Esophagus squamous epithelium (tissue), 5 donors: ENCODE results near the gene DRAP1. TPM values are rescaled to one million over a fixed set of nuclear protein-coding genes. Genes with fewer than 3 reads are reported as not detected.
"Not testable (repeated sequence)": the region's sequence is repeated elsewhere in the genome, so short reads cannot be mapped to it uniquely, and the experiment has no call there.

Experiments used
- DNase-seq: peaks from one replicate; lab custom pipeline; 2025; lab: John Stamatoyannopoulos, UW
- H3K27ac ChIP-seq, 4 donors: fragments of 200-600 bp; sonication (generic); one replicate each; pipeline ENCODE4 v1.5.1; 2016 to 2019; ENCODE audit warnings: mild to moderate bottlenecking in 1 of 4
- H3K27me3 ChIP-seq, 4 donors: fragments of 200-600 bp; sonication (generic); 1 replicate in 3 of 4; 2 replicates in 1 of 4; pipeline versions ENCODE4 v1.5.1 to v1.6.0; 2017 to 2021; ENCODE audit warnings: antibody characterized with exemption in 1 of 4
- H3K36me3 ChIP-seq, 3 donors: fragments of 200-600 bp; sonication (generic); one replicate each; pipeline ENCODE4 v1.5.1; 2016 to 2019
- H3K4me1 ChIP-seq, 3 donors: fragments of 200-600 bp; sonication (generic); one replicate each; pipeline ENCODE4 v1.5.1; 2017 to 2019
- H3K4me3 ChIP-seq, 4 donors: fragments of 200-600 bp; sonication (generic); 1 replicate in 3 of 4; 2 replicates in 1 of 4; pipeline ENCODE4 v1.5.1; 2016 to 2019; ENCODE audit warnings: mild to moderate bottlenecking in 2 of 4, moderate library complexity in 1 of 4
- H3K9me3 ChIP-seq, 3 donors: fragments of 200-600 bp; sonication (generic); one replicate each; pipeline ENCODE4 v1.5.1; 2016 to 2019
- POLR2A ChIP-seq, 4 donors: fragments of 450-650 bp; IDR thresholded peaks; one replicate each; pipeline ENCODE4 v1.6.1; 2017; ENCODE audit warnings: antibody characterized with exemption in 4 of 4, mild to moderate bottlenecking in 4 of 4, moderate library complexity in 3 of 4
- whole genome bisulfite sequencing, 2 donors: methylation state at CpG; one replicate each; pipeline ENCODE4 v1.1.5; 2018; 5-methylcytosine and 5-hydroxymethylcytosine counted together
- intact Hi-C: fragments of 100-400 bp; cut with DNase I; formaldehyde crosslinking; loops from one replicate; pipeline ENCODE4 v1.15.0; 2022
- total RNA-seq, 4 donors: library from RNA; depleted of rRNA; stranded (reverse); fragments of >200 nt; gene quantifications; one replicate each; pipeline ENCODE4 v1.1.0, GENCODE V29; 2016
- TF ChIP-seq, protein P1 (sequence below), 6 experiments: fragments of 450-650 bp in 4 of 6; fragments of 200-600 bp in 2 of 6; sonication (generic) in 2 of 6; IDR thresholded peaks; one replicate each; pipeline ENCODE4 v1.5.1; 2016 to 2019; ENCODE audit warnings: antibody characterized with exemption in 6 of 6, mild to moderate bottlenecking in 4 of 6, moderate library complexity in 4 of 6
- donor health status: DM: yes; HTN: yes; CAD: no.

Gene DRAP1
- total RNA-seq, 4 donors from 2014 or later, result 69.6 to 138 (median 76.8) TPM

DNA sequence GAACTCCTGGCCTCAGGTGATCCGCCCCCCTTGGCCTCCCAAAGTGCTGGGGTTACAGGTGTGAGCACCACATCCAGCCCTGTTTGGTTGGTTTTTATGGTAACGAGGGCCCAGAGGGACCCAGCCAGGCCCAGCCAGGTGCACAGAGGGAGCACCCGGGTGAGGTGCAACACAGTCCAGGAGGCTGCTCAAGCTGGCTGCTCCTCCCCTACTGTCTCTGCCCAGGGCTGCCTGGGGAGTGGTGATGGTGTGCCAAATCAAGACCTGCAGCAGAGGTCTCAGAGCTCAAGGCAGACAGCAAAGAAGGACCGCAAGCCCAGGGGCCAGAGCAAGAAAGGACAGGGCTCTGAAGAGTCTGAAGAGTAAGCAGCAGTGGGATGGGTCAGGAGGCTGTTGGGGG is 27.4 kb downstream of the DRAP1 start:
- Histone ChIP-seq H3K27me3 (peaks cover 0 to 16% (median 0%) of the 10 kb centered on the region in 4 donors), H3K36me3 (no peaks in the 10 kb centered on the region), H3K9me3 (no peaks in the 10 kb centered on the region), H3K4me3 (no peak overlapping the region), H3K4me1 (peaks cover 0 to 8% (median 0%) of the 10 kb centered on the region in 3 donors), H3K27ac (no peak overlapping the region)
- DNase-seq, result no peak
- intact Hi-C loops, result no loop called here
- WGBS, 2 donors, result 75% methylated on average over 2 of the region's 4 CpGs
- TF ChIP-seq, protein P1, sequence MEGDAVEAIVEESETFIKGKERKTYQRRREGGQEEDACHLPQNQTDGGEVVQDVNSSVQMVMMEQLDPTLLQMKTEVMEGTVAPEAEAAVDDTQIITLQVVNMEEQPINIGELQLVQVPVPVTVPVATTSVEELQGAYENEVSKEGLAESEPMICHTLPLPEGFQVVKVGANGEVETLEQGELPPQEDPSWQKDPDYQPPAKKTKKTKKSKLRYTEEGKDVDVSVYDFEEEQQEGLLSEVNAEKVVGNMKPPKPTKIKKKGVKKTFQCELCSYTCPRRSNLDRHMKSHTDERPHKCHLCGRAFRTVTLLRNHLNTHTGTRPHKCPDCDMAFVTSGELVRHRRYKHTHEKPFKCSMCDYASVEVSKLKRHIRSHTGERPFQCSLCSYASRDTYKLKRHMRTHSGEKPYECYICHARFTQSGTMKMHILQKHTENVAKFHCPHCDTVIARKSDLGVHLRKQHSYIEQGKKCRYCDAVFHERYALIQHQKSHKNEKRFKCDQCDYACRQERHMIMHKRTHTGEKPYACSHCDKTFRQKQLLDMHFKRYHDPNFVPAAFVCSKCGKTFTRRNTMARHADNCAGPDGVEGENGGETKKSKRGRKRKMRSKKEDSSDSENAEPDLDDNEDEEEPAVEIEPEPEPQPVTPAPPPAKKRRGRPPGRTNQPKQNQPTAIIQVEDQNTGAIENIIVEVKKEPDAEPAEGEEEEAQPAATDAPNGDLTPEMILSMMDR (IDR thresholded peaks at IDR 0.05), result no peak
- no peak for TF ChIP-seq POLR2A (IDR thresholded peaks at IDR 0.05)

DNA sequence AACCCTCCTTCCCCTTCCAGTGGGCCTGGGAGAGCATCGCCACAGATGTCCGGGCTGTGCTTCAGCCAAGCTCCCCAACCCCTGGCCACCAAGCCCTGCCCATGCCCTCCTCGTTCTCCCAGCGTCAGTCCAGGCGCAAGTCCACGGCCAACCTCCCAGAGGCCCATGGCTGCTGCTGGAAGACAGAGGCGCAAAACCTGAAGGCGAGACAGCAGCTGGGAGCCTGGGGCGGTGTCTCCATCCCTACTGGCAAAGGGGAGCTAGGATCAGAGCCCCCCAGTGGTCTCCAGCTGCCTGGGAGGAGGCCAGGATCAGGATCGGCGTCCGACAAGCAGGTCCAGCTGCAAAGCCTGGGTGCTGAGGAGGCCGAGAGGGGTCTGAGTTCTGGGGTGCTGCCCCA is 27.9 kb downstream of the DRAP1 start:
- peaks cover 0 to 8% (median 0%) of the 10 kb centered on the region in 3 donors for H3K4me1 ChIP-seq
- 50 to 59% methylated on average over 4 to 7 of the region's 13 CpGs for WGBS, 2 donors
- H3K36me3 ChIP-seq, result no peaks in the 10 kb centered on the region
- TF ChIP-seq, protein P1 (IDR thresholded peaks at IDR 0.05), result no peak
- TF ChIP-seq POLR2A (IDR thresholded peaks at IDR 0.05), result no peak
- no peak for DNase-seq
- H3K27me3 ChIP-seq, result peaks cover 0 to 14% (median 0%) of the 10 kb centered on the region in 4 donors
- intact Hi-C loops, result no loop called here
- H3K9me3 ChIP-seq, result no peaks in the 10 kb centered on the region
- H3K27ac ChIP-seq, result no peak overlapping the region
- H3K4me3 ChIP-seq, result no peak overlapping the region

DNA sequence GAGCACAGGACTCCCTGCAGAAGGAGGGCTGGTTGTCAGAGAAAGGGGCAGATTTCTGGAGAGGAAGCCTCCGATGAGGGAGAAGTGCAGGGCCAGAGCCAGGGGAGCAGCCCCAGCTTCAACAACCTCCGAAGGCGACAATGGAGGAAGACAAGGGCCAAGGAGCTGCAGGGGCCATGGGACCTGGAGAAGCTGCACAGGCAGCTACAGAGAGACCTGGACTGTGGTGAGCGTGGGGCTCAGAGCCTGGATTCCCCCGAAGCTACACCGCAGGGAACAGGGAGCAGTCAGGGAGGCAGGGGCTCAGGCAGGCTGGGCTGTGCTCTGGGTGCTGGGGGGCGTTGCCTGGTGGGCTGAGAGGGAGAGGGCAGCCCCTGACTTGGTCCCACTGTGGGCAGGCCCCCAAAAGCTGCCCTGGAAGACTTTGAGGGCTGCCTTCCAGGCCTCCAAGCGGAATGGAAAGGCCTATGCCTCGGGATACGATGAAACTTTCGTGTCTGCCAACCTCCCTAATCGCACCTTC is 28.4 kb downstream of the DRAP1 start:
- Histone ChIP-seq H3K4me1 (peaks cover 0 to 10% (median 0%) of the 10 kb centered on the region in 3 donors), H3K27ac (no peak overlapping the region), H3K4me3 (no peak overlapping the region), H3K9me3 (no peaks in the 10 kb centered on the region), H3K36me3 (no peaks in the 10 kb centered on the region), H3K27me3 (peaks cover 0 to 14% (median 0%) of the 10 kb centered on the region in 4 donors)
- DNase-seq, result no peak
- WGBS, 2 donors, result 82 to 85% methylated on average over 8 to 11 of the region's 12 CpGs
- intact Hi-C loops, result no loop called here
- TF ChIP-seq POLR2A (IDR thresholded peaks at IDR 0.05), result no peak
- TF ChIP-seq, protein P1 (IDR thresholded peaks at IDR 0.05), result no peak

DNA sequence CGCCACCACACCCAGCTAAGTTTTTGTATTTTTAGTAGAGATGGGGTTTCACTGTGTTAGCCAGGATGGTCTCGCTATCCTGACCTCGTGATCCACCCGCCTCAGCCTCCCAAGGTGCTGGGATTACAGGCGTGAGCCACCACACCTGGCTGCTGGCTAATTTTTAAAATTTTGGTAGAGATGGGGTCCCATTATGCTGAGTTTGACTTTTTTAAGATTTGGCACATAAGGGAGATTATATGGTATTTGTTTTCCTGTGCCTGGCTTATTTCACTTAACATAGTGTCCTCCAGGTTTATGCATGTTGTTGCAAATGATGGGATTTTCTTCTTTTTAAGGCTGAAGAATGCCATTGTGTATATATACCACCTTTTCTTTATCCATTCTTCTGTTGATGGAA is 31.5 kb downstream of the DRAP1 start:
- intact Hi-C loops, H3K4me1 ChIP-seq, H3K4me3 ChIP-seq, H3K27ac ChIP-seq, H3K36me3 ChIP-seq, DNase-seq, H3K9me3 ChIP-seq: not testable (repeated sequence)
- H3K27me3 ChIP-seq, result peaks cover 0 to 33% (median 0%) of the 10 kb centered on the region in 4 donors
- WGBS, 2 donors, result 92 to 98% methylated on average over 5 of the region's 5 CpGs

DNA sequence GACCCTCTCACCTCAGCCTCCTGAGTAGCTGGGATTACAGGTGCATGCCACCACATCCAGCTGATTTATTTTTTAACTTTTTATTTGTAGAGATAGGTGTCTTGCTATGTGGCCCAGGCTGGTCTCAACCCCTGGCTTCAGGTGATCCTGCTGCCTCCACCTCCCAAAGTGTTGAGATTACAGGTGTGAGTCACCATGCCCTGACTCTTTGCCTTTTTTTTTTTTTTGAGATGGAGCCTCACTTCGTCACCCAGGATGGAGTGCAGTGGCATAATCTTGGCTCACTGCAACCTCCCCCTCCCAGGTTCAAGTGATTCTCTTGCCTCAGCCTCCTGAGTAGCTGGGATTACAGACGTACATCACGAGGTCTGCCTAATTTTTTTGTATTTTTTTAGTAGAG is 32.4 kb downstream of the DRAP1 start:
- H3K4me3 ChIP-seq, intact Hi-C loops, H3K27ac ChIP-seq, H3K9me3 ChIP-seq, H3K36me3 ChIP-seq, DNase-seq, H3K4me1 ChIP-seq: not testable (repeated sequence)
- peaks cover 0 to 33% (median 0%) of the 10 kb centered on the region in 4 donors for H3K27me3 ChIP-seq
- WGBS, 2 donors, result 21 to 38% methylated on average over 3 of the region's 3 CpGs

DNA sequence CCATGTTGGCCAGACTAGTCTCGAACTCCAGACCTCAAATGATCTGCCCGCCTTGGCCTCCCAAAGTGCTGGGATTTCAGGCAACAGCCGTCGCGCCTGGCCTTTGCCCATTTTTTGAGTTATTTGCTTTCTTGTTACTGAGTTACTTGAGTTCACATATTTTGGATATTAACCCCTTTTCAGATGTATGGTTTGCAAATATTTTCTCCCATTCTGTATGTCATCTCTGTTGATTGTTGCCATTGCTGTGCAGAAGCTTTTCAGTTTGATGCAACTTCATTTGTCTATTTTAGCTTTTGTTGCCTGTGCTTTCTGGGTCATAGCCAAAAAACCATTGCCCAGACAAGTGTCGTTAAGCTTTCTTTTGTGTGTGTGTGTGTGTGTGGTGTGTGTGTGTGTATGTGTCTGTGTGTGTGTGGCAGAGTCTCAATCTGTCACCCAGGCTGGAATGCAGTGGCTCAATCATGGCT is 32.9 kb downstream of the DRAP1 start:
- no peak for TF ChIP-seq POLR2A (IDR thresholded peaks at IDR 0.05)
- TF ChIP-seq, protein P1 (IDR thresholded peaks at IDR 0.05), result no peak

More for the DNA sequence above, 32.9 kb downstream of the DRAP1 start:
- no peak for DNase-seq
- Histone ChIP-seq H3K27ac (no peak overlapping the region), H3K9me3 (no peaks in the 10 kb centered on the region), H3K4me1 (peaks cover 0 to 10% (median 0%) of the 10 kb centered on the region in 3 donors), H3K36me3 (no peaks in the 10 kb centered on the region), H3K27me3 (peaks cover 0 to 29% (median 0%) of the 10 kb centered on the region in 4 donors), H3K4me3 (no peak overlapping the region)
- 32 to 46% methylated on average over 6 of the region's 6 CpGs for WGBS, 2 donors
- intact Hi-C loops, result no loop called here
